Neuronal stem cell (in vitro differentiated cells): ENCODE results near the gene ZNF70.

ENCODE experiments used
- DNase-seq: peaks from one replicate; pipeline ENCODE4 v3.0.0-alpha.2; 2013; ENCODE audit warnings: low spot score
- H2AFZ ChIP-seq: one replicate; pipeline ENCODE4 v1.6.1; 2013; ENCODE audit warnings: mild to moderate bottlenecking, low read length, inconsistent platforms
- H2AK5ac ChIP-seq: 2 replicates; pipeline ENCODE4 v1.6.1; 2013; ENCODE audit warnings: low read depth, mild to moderate bottlenecking, inconsistent platforms, low read length, moderate library complexity, mixed read lengths
- H2BK120ac ChIP-seq: 2 replicates; pipeline ENCODE4 v1.6.1; 2013; ENCODE audit warnings: low read depth, mild to moderate bottlenecking, inconsistent platforms, low read length, moderate library complexity, mixed read lengths
- H2BK12ac ChIP-seq: one replicate; pipeline ENCODE4 v1.6.1; 2013; ENCODE audit warnings: low read length, inconsistent platforms
- H2BK15ac ChIP-seq: 2 replicates; pipeline ENCODE4 v1.6.1; 2013; ENCODE audit warnings: mild to moderate bottlenecking, low read length, inconsistent platforms, mixed read lengths
- H2BK5ac ChIP-seq: one replicate; pipeline ENCODE4 v1.6.1; 2013; ENCODE audit warnings: inconsistent platforms, mild to moderate bottlenecking, low read length, moderate library complexity
- H3K14ac ChIP-seq: one replicate; pipeline ENCODE4 v1.6.1; 2013; ENCODE audit warnings: low read length, inconsistent platforms
- H3K18ac ChIP-seq: 2 replicates; pipeline ENCODE4 v1.6.1; 2013; ENCODE audit warnings: low read length, inconsistent platforms
- H3K23ac ChIP-seq: 2 replicates; pipeline ENCODE4 v1.6.1; 2013; ENCODE audit warnings: low read depth, mild to moderate bottlenecking, mixed read lengths, low read length, inconsistent platforms; ENCODE audit not compliant: poor library complexity
- H3K27ac ChIP-seq: replicated peaks from 3 replicates; pipeline ENCODE4 v1.5.1; 2013; ENCODE audit warnings: low read length, inconsistent platforms
- H3K27me3 ChIP-seq, 3 experiments: 2 replicates each; pipeline ENCODE4 v1.6.1; 2013; ENCODE audit warnings: low read length in 3 of 3, mild to moderate bottlenecking in 2 of 3, inconsistent platforms in 1 of 3, low read depth in 1 of 3, mixed read lengths in 1 of 3, moderate library complexity in 1 of 3; ENCODE audit not compliant: control insufficient read depth in 3 of 3, insufficient read depth in 3 of 3
- H3K36me3 ChIP-seq, 2 donors: replicated peaks in 1 of 2; 2 replicates each; pipeline ENCODE4 v1.6.1; 2013; ENCODE audit warnings: low read length in 2 of 2; ENCODE audit not compliant: control insufficient read depth in 2 of 2, insufficient read depth in 2 of 2
- H3K4ac ChIP-seq: 2 replicates; pipeline ENCODE4 v1.6.1; 2013; ENCODE audit warnings: inconsistent platforms, mild to moderate bottlenecking, low read length, moderate library complexity
- H3K4me1 ChIP-seq, 2 donors: 1 replicate in 1 of 2; 2 replicates in 1 of 2; pipeline ENCODE4 v1.6.1; 2013; ENCODE audit warnings: low read length in 2 of 2, low read depth in 1 of 2; ENCODE audit not compliant: control insufficient read depth in 2 of 2, insufficient read depth in 1 of 2
- H3K4me2 ChIP-seq: one replicate; pipeline ENCODE4 v1.6.1; 2013; ENCODE audit warnings: mild to moderate bottlenecking, low read length, inconsistent platforms; ENCODE audit not compliant: insufficient read depth, poor library complexity, severe bottlenecking
- H3K4me3 ChIP-seq, 2 donors: 2 replicates each; pipeline ENCODE4 v1.5.1; 2013; ENCODE audit warnings: low read length in 2 of 2, mild to moderate bottlenecking in 2 of 2, inconsistent platforms in 1 of 2, moderate library complexity in 1 of 2
- H3K79me1 ChIP-seq: one replicate; pipeline ENCODE4 v1.6.1; 2013; ENCODE audit warnings: low read depth, mild to moderate bottlenecking, inconsistent platforms, low read length, moderate library complexity
- H3K9ac ChIP-seq: one replicate; pipeline ENCODE4 v1.6.1; 2013; ENCODE audit warnings: mild to moderate bottlenecking, low read depth, low read length, inconsistent platforms; ENCODE audit not compliant: poor library complexity
- H3K9me3 ChIP-seq, 2 donors: replicated peaks in 1 of 2; 2 replicates each; pipeline versions ENCODE3 to v1.6.1; 2013; ENCODE audit warnings: low read length in 2 of 2, mild to moderate bottlenecking in 2 of 2, inconsistent platforms in 1 of 2, low read depth in 1 of 2, mixed read lengths in 1 of 2, moderate library complexity in 1 of 2; ENCODE audit not compliant: control insufficient read depth in 2 of 2, insufficient read depth in 1 of 2
- H4K8ac ChIP-seq: one replicate; pipeline ENCODE4 v1.6.1; 2013; ENCODE audit warnings: low read depth, mild to moderate bottlenecking, inconsistent platforms, low read length, moderate library complexity
- H4K91ac ChIP-seq: one replicate; pipeline ENCODE4 v1.6.1; 2013; ENCODE audit warnings: low read length, low read depth, mild to moderate bottlenecking, inconsistent platforms; ENCODE audit not compliant: poor library complexity
- WGBS, 2 donors: extraction: QIAGEN DNeasy Blood & Tissue Kit; methylation state at CpG; one replicate each; pipeline ENCODE4 v1.1.7; 2013; ENCODE audit warnings: missing lambda C conversion rate in 2 of 2, mixed read lengths in 1 of 2; ENCODE audit not compliant: insufficient read length in 2 of 2, insufficient replicate concordance in 1 of 2; ENCODE audit errors: extremely low coverage in 2 of 2; 5-methylcytosine and 5-hydroxymethylcytosine counted together

Gene ZNF70

DNA sequence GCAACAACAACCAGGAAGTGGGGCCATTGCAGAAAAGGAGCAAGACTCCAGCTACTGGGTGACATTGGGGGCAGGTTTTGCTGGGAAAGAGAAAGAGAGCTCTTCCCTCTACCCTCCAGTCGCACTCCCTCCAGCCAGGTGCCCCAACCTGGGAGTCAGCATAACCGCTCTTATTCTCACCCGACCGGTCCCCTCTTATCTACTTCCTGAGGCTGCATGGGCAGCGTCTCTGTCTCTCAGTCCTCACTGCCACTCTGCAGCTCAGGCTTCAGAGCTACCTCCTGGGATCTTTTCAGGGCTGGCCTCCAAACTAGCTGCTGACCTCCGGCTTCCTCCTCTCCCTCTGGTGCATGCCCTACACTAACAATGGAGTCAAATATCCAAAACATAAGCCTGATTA, 5.1 kb downstream of the ZNF70 start:
- DNase-seq = no peak
- H3K4me3 ChIP-seq = no peak overlapping the region
- no CpG with 5 or more reads among the region's 6 CpGs for WGBS, 2 donors
- no peak overlapping the region for H3K4ac ChIP-seq
- no peak overlapping the region for H3K18ac ChIP-seq
- H3K36me3 ChIP-seq = peaks cover 27 to 47% of the 10 kb centered on the region in 2 donors
- peaks cover 4% of the 10 kb centered on the region for H3K79me1 ChIP-seq
- H2BK5ac ChIP-seq = no peak overlapping the region
- no peak overlapping the region for H2BK15ac ChIP-seq
- H2AK5ac ChIP-seq = no peak overlapping the region
- H2AFZ ChIP-seq = no peak overlapping the region
- H3K23ac ChIP-seq = no peak overlapping the region
- H3K27me3 ChIP-seq = peaks cover 0 to 4% (median 0%) of the 10 kb centered on the region in 3 experiments
- H3K4me2 ChIP-seq = no peak overlapping the region
- no peak overlapping the region for H4K8ac ChIP-seq
- no peak overlapping the region for H3K9ac ChIP-seq
- no peak overlapping the region for H4K91ac ChIP-seq
- no peak overlapping the region for H3K14ac ChIP-seq
- H2BK120ac ChIP-seq = no peak overlapping the region
- H3K4me1 ChIP-seq = peaks cover 4 to 5% of the 10 kb centered on the region in 2 donors
- H3K9me3 ChIP-seq = no peaks in the 10 kb centered on the region
- no peak overlapping the region for H3K27ac ChIP-seq
- H2BK12ac ChIP-seq = no peak overlapping the region

DNA sequence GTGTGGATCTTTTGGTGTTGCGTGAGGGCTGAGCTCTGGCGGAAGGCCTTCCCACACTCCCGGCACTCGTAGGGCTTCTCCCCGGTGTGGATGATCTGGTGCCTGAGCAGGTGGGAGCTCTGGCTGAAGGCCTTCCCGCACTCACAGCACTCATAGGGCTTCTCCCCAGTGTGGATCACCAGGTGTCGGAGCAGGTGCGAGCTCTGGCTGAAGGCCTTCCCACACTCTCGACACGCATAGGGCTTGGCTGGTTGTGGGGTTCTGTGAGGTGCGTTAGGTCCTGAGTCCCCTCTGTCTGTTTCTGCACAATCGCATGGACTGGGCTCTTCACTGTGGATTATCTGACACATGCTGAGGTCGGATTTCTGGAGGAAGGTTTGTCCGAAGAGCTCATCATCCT, 6.4 kb downstream of the ZNF70 start:
- no peak overlapping the region for H3K23ac ChIP-seq
- no CpG with 5 or more reads among the region's 14 CpGs for WGBS, 2 donors
- H3K36me3 ChIP-seq = peaks cover 27 to 48% of the 10 kb centered on the region in 2 donors

DNA sequence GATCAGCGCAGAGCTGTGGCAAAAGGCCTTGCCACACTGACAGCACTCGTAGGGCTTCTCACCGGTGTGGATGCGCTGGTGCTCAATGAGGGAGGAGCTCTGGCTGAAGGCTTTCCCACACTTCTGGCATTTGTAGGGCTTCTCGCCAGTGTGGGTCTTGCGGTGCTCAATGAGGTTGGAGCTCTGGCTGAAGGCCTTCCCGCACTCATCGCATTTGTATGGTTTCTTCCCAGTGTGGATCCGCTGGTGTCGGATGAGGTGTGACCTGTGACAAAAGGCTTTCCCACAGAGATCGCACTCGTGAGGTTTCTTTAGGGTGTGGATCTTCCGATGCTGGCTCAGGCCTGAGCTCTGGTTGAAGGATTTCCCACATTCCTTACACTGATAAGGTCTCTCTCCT, 6.9 kb downstream of the ZNF70 start:
- no CpG with 5 or more reads among the region's 13 CpGs for WGBS, 2 donors
- H3K4me2 ChIP-seq = no peak overlapping the region
- no peak overlapping the region for H4K91ac ChIP-seq

More for the DNA sequence above, 6.4 kb downstream of the ZNF70 start:
- Histone ChIP-seq H2BK5ac (no peak overlapping the region), H3K18ac (no peak overlapping the region), H3K14ac (no peak overlapping the region), H4K8ac (no peak overlapping the region), H2BK12ac (no peak overlapping the region), H3K9me3 (no peaks in the 10 kb centered on the region), H3K4me3 (no peak overlapping the region), H3K79me1 (peaks cover 2% of the 10 kb centered on the region), H2AFZ (no peak overlapping the region), H2AK5ac (no peak overlapping the region), H4K91ac (no peak overlapping the region), H2BK15ac (no peak overlapping the region), H3K4me1 (no peaks in the 10 kb centered on the region), H3K4me2 (no peak overlapping the region), H3K27me3 (no peaks in the 10 kb centered on the region), H3K9ac (no peak overlapping the region), H3K4ac (no peak overlapping the region), H3K27ac (no peak overlapping the region), H2BK120ac (no peak overlapping the region)
- no peak for DNase-seq

DNA sequence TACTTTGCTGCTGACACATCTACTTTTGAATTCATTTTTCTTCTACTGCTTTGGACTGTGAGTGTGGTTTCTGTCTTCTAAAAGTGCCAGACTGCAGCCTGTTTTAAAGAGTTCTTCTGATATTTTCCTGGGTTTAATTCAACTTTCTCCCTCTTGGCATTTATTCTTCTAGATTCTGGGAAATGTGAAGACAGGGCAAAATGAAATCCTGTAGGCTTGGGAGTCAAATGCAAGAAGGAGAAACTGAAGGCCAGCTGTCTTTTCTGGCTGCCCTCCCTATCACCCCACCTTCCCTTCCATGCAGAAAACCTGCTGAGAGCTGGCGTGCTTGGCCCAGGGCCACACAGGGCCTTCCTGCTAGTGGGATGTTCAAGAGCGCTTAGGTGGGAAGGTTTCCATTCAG, 7.6 kb downstream of the ZNF70 start:
- Histone ChIP-seq H2AK5ac (no peak overlapping the region), H3K79me1 (peaks cover 2% of the 10 kb centered on the region), H2BK12ac (no peak overlapping the region), H3K4me1 (no peaks in the 10 kb centered on the region), H4K8ac (peak overlapping the region; percentile 33), H3K27ac (no peak overlapping the region), H3K9me3 (no peaks in the 10 kb centered on the region), H3K4me2 (no peak overlapping the region), H3K36me3 (peaks cover 27 to 48% of the 10 kb centered on the region in 2 donors), H3K23ac (no peak overlapping the region), H4K91ac (no peak overlapping the region), H3K27me3 (no peaks in the 10 kb centered on the region), H3K18ac (no peak overlapping the region), H2BK5ac (no peak overlapping the region), H3K4ac (no peak overlapping the region), H2BK15ac (no peak overlapping the region), H3K4me3 (no peak overlapping the region), H2BK120ac (no peak overlapping the region), H2AFZ (no peak overlapping the region), H3K9ac (no peak overlapping the region), H3K14ac (no peak overlapping the region)
- no CpG with 5 or more reads among the region's 2 CpGs for WGBS, 2 donors
- no peak for DNase-seq

More for the DNA sequence above, 6.9 kb downstream of the ZNF70 start:
- Histone ChIP-seq H3K79me1 (peaks cover 2% of the 10 kb centered on the region), H2BK120ac (no peak overlapping the region), H2AK5ac (no peak overlapping the region), H3K14ac (no peak overlapping the region), H2BK12ac (no peak overlapping the region), H3K27ac (no peak overlapping the region), H3K36me3 (peaks cover 27 to 48% of the 10 kb centered on the region in 2 donors), H3K4me3 (no peak overlapping the region), H3K4ac (no peak overlapping the region), H2BK5ac (no peak overlapping the region), H3K27me3 (no peaks in the 10 kb centered on the region), H3K9ac (no peak overlapping the region), H3K23ac (no peak overlapping the region), H3K4me1 (no peaks in the 10 kb centered on the region), H2AFZ (no peak overlapping the region), H4K8ac (no peak overlapping the region), H3K18ac (no peak overlapping the region), H2BK15ac (no peak overlapping the region), H3K9me3 (no peaks in the 10 kb centered on the region)
- DNase-seq = no peak
